NCI-H345 (cell line): ENCODE data around the gene EPB42.
"Not testable (repeated sequence)": the region's sequence is repeated elsewhere in the genome, so short reads cannot be mapped to it uniquely, and the experiment has no call there.

Experiments used
- DNase-seq: peaks from one replicate; lab custom pipeline; 2025; lab: John Stamatoyannopoulos, UW

The EPB42 gene

DNA sequence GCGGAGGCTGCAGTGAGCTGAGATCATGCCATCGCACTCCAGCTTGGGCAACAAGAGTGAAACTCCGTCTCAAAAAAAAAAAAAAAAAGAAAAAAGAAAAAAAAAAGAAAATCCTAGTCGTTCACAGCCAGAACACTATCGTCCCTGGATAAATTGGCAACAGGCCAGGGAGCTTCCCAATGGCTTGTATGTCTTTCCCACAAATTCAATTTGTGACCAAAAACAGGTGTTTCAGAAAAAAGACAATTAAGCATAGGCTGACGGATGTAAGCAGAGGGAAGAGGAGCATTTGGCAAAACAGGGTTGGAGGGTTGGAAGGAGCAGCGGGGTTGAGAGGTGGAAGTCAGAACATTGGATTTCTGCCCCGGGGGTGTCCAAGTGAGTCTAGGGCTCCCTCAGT, 8.5 kb downstream of the EPB42 start:
- no peak for DNase-seq

DNA sequence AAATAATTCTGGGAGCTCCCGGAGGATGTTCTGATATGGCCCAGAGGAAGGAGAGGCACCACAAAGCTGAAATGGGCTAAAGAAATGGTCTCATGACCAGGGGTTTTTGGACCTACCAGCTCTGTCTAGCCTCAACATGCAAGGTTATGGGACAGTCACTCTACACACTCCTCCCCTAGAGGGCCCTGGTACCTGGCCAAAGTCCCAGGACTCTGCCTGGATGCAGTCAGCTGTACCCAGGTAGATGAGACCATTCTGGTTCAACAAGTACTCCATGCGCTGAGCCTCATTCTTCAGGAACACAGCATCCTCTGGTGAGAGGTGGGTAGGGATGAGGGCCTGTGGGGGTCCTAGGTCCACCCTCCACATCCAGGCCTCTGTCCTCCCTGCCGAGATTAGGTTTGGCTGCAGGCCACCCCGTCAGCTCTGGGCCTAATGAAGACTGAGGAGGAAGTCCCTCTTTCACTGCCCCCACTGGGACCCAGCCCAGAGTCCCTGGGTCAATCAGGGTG, 9.5 kb downstream of the EPB42 start:
- no peak for DNase-seq

DNA sequence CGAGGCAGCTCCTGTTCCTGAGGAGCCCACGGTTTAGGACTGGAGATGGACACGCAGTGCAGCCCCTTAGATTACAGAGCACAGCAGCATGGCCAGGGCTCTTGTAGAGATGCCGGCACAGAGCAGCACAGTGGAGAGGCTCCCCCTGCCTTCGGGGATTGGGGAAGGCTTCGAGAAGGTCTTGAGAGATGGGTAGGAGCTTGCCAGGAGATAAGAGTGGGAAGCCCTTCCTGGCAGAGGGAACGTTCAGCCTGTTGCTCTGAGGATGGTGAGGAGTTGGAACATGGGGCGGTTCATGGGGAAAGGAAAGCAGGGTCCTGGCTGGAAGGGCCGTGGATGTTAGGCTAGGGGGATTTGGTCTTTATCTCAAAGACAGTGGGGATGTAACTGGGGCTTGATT, 10.0 kb downstream of the EPB42 start:
- no peak for DNase-seq

DNA sequence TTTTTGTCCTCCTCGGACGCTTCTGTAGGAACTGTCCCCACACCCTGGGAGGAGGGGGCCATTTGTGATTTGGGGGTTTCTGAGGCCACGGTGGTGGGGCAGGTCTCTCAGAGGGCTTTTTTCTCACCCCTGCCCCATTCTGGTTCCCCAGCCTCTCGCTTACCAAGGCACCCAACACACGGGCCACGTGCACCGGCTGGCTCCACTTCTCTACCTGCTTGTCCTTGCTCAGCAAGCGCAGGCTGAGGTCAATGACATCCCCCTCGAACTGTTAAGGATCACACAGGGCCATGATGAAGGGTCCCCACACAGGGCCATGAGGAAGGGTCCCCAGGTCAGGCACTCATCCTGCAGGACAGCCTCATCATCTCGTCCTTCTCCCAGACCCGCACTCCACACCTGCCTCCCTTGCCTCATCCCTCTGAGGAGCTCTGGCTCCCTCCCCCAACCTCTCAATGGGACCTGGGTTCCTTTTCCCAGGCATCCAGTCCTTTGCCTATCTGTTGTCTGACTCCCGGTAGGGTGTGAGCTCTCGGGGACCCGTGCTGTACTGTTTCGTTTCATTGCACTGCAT, 10.6 kb downstream of the EPB42 start:
- DNase-seq, result no peak

DNA sequence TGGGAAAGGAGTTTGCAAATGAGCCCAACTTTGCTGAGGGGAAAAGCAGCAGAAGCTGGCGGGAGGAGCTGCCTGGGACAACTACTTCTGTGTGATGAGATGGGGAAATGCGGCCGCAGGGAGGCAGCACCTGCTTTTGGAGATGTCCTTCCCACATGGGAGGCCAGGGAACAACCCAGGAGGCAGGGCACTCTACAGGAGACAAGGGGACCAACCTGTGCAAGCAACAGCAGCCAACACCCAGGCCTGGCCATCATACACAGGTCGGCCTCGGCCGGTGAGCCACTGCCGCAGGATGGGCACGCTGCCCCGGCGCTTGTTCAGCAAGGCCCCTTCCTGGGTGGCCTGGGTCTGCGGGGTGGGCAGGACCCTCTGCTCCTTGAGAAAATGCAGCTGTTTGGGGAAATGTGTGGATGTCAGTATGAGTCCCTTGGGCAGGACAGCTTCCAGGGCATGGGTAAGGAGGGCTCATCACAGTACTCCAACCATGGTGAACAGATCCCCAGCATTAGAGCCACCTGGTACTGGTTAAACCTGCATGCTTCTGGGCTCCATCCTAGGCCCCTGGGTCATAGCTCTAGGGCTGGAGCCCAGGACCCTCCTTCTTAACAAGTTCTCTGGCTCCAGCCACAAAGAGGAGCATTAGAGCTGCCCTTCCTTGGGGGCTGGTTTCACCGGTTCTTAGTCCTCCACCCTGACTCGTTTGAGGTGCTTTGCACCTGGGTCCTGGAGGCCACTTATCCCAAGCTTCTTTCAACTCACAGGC, 11.6 kb downstream of the EPB42 start:
- DNase-seq, result no peak

DNA sequence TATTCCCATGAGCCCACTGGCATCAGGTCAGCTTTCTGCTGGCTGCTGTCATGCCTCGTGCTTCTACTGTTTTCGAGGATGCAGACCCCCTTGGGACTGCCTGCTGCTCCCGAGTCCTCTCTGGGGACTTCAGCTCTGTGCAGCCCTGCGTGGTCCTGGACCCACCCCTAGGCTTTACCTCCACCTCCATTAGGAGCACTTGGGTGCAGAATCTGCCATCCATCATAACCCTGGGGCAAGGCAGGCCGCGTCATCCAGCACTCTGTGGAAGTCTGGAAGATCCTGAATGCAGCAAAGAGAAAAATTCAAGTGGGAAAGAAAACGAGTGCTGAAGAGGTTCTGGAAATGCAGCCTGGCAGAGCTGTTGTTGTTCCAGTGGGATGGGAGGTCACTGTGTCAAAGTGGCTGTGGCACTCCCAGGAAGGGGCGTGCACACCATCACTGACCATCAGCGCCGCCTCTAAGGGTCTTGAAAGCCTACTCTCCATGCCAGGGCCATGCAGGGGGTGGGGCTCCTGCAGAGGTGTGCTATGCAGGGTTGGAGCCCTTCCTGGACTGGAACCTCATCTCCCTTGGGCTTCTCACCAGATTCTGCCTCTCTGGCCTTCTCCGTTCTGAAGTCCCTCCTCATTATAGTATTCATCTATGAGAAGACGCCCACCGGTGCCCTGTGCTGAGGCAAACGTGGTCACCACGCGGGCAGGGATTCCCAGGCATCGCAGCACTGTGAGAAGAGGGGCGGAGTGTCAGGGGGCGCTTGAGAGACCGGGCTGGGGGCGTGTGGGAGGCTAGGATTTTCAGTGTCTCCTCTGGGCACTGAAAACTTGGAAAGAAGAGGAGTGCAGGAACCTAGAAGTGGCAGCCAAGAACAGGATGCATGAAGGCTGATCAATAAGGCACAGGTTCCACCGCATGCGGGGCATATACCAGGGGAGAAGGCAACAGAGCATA, 12.5 kb downstream of the EPB42 start:
- no peak for DNase-seq

DNA sequence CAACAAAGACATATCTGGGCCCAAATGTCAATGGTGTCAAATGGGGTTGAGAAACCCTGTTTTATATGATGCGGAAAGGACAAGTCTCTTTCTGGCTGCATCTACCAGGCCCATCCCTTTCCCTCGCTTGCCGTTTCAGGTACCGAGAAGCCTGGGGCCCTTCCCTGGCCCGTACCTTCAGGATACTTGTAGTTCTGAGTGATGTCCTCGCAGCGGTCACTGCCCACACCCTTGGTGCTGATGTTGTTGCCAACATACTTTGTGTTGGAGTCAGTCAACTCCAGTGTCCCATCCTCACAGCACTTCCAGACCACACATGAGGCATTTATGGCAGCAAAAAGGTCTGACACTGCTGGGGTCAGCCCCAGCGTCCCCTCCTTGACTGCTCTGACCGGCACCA, 13.8 kb downstream of the EPB42 start:
- DNase-seq, result no peak

DNA sequence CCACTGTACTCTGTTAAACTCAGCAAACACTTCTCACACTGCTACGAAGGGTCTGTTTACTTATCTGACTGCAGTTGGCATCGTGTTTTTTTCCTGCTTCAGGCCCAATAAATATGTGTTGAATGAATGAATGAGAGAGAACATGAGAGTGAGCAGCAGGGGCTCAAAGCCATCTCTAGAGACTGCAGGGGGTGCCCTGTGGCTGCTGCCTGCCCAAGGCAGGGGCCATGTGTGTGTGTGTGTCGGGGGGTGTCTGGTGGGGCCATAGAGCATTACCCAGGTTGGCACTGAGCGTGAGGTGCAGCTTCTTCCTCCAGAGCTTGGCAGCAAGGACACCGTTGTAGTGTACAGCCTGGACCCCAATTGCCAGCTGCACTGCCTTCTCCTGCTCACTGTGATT, 14.8 kb downstream of the EPB42 start:
- no peak for DNase-seq

DNA sequence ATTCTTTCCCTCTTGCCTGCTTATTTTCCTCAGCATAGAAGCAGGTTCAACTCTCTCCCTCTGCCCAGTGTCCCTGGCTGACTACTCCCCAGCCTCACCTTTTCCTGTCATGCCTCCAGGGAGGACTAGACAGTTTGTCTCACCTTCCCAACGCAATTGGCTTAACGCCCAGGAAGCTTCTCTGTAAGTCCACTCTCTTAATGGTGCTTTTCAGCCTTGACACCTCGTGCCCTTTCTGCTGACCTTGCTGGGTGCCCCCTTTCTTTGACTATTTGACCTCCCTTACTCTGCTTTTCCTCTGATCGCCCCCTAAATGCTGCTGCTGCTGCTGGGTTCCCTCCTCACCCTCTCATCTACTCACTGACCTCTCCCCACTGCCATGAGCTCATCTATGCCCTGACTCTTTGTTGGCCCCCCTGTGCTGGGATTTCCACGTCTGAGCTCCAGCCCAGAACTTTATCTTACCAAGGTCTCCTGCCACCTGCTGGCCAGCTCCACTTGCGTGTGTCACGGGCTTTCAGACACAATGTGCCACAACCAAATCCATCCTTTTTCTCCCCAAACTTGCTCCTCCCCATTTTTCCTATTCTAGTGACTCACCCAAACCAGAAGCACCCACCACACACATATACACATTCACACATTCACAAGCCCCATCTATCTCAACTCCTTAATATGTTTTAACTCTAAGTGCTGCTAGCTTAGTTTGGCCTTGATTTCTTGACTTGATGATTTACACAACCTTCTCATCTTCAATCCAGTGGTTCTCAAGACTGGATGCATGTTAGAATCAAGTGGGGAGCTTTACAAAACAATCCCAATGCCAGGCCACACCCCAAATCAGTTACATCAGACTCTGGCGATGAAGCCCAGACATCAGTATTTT, 16.6 kb downstream of the EPB42 start:
- DNase-seq, result peak; percentile 3

DNA sequence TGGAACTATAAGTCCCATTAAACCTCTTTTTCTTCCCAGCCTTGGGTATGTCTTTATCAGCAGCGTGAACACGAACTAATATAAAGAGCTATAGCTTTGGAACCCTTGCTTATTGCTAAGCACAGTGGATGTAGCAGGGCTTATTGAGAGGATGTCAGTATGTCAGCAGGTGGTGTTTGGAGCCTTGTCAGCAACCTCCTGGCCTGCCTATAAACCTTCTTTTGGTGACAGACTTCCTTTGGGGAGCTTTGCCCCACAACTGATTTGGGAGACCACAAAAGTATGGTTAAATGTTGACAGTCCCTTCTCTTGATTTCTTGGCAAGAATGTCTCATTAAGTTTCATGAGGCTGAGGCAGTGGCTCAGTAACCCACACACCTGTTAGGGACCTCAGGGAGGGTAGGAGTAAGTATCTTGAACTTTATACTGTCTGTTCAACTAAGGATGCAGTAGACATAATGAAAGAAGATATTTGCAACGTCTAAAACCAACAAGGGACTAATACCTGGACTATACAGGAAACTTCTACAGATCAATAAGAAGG, 20.8 kb downstream of the EPB42 start:
- no peak for DNase-seq

DNA sequence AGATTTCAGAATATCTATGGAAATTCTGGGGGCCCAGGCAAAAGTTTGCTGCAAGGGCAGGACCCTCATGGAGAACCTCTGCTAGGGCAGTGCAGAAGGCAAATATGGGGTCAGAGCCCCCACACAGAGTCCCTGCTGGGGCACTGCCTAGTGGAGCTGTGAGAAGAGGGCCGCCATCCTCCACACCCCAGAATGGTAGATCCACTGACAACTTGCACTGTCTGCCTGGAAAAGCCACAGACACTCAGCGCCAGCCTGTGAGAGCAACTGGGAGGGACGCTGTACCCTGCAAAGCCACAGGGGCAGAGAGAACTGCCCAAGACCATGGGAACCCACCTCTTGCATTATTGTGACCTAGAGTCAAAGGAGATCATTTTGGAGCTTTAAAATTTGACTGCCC, 21.8 kb downstream of the EPB42 start:
- no peak for DNase-seq

DNA sequence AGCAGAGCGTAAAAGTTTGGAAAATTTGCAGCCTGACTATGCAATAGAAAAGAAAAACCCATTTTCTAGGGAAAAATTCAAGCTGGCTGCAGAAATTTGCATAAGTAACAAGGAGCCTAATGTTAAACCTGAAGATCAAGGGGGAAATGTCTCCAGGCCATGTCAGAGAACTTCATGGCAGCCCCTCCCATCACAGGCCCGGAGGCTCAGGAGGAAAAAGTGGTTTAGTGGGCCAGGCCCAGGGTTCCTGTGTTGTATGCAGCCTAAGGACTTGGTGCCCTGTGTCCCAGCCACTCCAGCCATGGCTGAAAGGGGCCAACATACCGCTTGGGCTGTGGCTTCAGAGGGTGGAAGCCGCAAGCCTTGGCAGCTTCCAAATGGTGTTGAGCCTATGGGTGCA, 22.3 kb downstream of the EPB42 start:
- not testable (repeated sequence) for DNase-seq

DNA sequence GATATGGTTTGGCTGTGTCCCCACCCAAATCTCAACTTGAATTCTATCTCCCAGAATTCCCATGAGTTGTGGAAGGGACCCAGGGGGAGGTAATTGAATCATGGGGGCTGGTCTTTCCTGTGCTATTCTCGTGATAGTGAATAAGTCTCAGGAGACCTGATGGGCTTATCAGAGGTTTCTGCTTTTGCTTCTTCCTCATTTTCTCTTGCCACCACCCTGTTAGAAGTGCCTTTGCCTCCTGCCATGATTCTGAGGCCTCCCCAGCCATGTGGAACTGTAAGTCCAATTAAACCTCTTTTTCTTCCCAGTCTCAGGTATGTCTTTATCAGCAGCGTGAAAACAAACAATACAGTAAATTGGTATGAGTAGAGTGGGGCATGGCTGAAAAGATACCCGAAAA, 23.0 kb downstream of the EPB42 start:
- not testable (repeated sequence) for DNase-seq

DNA sequence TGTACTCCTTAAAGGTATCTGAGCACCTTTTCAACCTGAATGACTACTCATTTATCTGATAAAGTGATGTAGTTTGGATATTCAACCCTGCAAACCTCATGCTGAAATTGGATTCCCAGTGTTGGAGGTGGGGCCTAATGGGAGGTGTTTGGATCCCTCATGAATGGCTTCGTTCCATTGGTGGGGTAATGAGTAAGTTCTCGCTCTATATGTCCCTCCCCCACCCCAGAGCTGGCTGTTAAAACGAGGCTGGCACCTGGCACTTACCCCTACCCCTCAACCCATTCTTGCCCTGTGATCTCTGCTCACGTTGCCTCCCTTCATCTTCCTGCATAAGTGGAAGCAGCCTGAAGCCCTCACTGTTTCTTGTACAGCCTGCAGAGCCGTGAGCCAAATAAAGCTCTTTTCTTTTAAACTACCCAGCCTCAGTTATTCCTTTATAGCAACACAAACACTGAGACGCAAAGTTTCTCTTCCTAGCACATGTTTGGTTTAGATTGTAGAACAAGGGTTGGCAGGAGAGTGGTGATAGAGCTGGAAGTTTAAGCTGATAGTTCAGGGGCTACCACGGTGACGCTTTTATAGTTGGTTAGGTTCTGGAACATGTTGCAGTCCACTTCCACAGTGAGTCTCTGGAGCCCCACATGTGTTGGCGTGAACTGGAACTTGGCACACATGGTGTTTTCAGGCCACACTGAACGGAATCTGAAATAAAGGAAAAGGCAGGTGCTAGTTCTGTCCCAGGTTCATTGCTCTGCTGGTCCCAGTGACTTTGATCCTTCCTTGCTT, 23.9 kb downstream of the EPB42 start:
- no peak for DNase-seq

DNA sequence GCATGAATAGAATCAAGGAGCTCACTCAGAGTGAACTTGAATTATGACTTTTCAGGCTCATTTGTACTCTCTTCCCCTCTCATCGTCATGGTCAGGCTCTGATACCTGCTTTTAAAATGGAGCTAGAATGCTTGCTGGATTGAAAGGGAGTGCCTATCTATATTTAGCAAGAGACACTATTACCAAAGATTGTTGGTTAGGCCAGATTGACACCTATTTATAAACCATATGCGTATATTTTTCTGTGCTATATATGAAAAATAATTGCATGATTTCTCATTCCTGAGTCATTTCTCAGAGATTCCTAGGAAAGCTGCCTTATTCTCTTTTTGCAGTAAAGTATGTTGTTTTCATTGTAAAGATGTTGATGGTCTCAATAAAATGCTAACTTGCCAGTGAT, 26.0 kb downstream of the EPB42 start:
- no peak for DNase-seq

DNA sequence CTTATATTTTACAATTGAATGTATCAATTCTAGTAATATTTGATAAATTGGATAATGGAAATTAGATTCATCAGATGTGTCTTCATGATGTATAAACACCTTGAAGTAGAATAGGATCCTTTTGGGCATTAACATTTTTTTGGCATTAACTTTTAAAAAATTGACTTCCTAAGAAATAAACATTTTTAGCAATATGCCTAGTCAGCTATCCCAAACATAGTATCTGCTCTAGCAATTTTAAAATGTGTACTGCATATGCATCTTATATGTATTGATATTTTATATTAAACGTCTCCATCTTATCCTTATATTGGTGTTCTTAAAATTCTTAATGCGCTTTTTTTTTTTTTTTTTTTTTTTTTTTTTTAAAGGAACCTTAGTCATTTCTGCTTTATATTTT, 27.1 kb downstream of the EPB42 start:
- DNase-seq, result no peak

DNA sequence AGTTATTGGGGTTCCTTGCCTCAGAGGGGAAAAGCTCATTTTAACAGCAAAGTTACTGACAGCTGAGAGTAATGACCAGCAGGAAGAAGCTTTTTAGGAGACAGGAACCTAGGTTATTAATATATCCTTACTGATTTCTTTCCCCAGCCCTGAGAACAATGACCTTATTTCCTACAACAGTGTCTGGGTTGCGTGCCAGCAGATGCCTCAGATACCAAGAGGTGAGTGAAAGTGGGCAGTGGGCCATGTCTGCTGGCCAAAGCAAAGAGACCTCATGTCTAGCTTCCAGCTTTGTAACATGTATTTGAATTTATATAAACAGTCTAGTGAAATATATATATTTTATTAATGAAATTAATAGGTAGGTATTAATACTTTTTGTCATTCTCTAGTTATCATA, 30.6 kb downstream of the EPB42 start:
- no peak for DNase-seq

DNA sequence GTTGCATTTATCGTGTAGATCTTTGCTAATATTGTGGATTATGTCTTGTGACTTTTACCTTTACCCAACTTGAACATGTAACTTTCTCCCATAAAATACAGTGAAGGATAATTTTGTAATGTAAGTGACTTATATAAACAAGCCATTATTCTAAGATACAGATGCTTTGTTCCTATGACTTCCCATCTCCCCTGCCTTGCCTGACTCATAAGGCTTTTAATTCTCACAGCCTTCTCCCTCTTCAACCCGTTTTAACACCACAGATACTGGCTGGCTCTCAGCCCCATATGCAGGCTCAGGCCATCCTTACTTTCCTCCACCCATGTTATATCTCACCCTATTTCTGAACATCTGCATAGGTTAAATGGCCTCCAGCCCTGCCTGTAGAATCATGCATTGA, 31.5 kb downstream of the EPB42 start:
- no peak for DNase-seq

DNA sequence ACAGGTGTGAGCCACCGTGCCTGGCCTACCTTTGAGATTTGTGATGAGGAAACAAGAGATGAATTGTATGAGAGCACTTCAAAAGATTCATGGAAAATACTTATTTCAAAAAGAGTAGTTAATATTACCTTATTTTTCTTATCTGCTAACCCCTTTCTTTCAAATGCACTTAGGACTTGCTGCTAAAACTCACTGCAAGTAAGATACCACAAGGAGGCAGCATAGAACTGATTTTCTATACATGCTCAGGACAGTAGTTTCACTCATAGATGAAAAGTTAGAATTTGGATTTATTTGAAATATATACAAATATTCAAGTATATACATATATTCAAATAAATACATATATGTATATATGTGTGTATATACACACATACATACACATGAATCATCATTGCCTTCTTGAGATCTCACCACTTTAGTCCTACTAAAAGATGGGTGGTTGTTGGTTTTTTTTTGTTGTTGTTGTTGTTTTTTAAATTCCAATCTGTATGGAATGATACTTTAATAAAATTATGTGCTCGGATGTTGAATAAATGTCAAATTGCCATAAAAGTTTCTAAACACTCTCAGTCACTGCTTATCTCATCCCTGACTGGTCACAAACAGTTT, 33.2 kb downstream of the EPB42 start:
- DNase-seq, result peak; percentile 17

DNA sequence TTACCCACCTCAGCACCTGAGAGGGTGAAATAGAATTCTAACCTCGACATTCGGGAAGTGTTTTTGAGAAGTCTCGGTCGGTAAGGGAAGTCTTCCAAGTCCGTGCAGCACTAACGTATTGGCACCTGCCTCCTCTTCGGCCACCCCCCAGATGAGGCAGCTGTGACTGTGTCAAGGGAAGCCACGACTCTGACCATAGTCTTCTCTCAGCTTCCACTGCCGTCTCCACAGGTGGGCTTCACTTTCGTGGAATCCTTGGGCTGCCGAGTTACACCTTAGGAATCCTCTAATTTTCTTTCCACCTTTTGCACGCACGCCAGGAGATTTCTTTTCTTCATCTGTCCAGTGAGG, 34.8 kb downstream of the EPB42 start:
- no peak for DNase-seq
